ENCODE measurements around the gene SH3BP2.
"Not testable (repeated sequence)": the region's sequence is repeated elsewhere in the genome, so short reads cannot be mapped to it uniquely, and the experiment has no call there.

SH3BP2 gene

GRCh38 chr4:2762486-2763370 is 30.2 kb upstream of the SH3BP2 start:
- not testable (repeated sequence) for DNase-seq (ENCODE audit: low spot score)

- no peak for DNase-seq (ENCODE audit: low spot score)
These were observed 29.3 kb upstream of the SH3BP2 start for GRCh38 chr4:2763511-2763967.

DNA sequence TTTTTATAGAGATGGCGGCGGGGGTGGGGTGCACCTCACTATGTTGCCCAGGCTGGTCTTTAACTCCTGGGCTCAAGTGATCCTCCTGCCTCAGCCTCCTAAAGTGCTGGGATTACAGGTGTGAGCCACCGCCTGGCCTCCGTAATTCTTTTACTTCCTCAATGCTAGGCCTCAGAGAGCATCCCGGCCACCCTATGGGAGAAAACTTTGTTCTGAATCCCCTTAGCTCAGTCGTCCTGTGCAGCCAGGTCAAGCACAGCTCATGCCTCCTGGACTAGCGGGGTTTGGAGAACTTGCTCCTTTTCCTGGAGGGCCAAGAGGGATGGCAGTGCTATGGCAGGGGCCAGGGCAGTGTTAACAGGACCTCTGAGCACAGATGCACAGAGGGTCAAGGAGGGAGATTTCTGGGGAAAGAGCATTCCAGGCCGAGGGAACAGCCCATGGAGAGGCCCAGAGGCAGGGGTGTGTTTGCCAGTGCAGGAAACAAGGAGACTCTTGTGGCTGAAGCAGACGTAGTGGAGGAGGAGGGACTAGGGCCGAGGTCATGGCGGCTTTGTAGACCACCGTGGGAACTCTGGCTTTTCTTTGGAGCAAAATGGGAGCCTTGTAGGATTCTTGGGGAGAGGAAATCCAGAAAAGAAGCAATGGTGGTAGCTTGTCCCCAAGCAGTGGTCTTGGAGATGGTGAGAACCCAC is 26.9 kb upstream of the SH3BP2 start:
- DNase-seq (ENCODE audit: low spot score), result no peak

DNA sequence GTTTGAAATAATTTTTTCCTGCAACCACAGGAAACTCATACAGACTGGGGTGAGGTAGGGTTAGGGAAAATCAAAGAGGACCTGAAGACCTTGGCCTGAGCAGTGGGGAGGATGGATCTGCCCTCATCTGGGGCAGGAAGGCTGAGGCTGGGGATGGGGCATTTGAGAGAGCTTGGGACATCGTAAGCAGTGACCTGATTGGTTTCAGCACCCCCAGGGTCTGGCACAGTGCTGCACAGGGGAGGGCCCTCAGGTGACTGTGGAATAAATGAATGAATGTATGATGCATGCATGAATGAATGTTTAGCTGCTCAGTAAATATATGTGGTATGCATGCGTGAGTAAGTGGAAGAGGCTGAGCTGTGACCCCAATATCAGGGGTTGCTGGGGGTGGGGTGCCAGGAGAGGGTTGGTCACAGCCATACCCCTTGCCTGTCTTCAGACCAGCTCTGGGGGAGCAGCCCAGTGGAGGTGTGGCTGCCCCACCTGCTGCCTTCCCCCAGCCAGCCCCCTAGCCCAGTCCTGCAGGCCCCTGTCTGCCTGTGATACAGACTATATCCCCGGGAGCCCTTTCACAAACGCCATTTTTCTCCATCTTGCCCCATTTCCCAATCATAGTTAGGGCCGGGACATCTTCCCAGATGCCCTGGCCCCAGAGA is 25.7 kb upstream of the SH3BP2 start:
- no peak for DNase-seq (ENCODE audit: low spot score)

DNA sequence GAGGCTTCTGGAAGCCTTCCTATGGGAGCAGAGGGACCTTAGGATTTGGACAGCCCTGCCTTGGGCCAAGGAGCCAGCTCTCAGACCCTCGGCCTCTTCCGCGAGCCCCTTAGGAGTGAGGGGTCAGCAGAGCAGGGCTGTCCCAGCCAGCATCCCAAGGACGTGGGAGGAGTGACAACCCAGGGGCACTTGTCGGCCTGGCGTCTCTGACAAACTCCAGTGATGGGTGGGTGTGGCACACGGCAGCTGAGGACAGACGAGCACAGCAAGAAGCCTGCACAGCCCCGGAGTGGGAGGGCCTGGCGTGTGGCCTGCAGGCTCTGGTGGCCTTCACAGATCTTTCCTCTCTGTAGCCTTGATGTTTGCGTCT is 25.2 kb upstream of the SH3BP2 start:
- DNase-seq (ENCODE audit: low spot score), result no peak

- no peak for DNase-seq (ENCODE audit: low spot score)
These were observed 24.8 kb upstream of the SH3BP2 start for GRCh38 chr4:2768124-2768523.

DNA sequence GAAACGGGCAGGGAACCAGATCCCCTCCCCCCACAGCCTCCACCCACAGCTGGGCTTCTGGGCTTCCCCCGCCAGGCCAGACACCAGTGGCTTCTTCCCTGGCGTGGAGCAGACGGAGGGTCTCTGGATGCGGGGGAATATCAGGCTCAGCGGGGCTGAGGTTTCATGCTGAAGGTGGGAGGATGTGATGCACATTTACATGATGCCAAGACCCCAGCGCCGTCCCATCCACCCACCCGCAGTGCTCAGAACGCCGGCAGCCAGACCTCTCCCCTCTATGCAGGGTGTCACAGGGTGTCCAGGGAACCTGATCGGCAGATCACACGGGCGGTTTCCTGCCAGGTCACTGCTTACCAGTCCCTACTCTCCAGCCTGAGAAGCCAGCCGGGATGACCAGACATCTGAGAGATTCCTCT is 24.0 kb upstream of the SH3BP2 start:
- no peak for DNase-seq (ENCODE audit: low spot score)

- no peak for DNase-seq (ENCODE audit: low spot score)
These were observed 21.6 kb upstream of the SH3BP2 start for GRCh38 chr4:2771264-2771663.

GRCh38 chr4:2780643-2781042 is 12.2 kb upstream of the SH3BP2 start:
- DNase-seq (ENCODE audit: low spot score), result not testable (repeated sequence)

GRCh38 chr4:2781911-2782310 is 11.0 kb upstream of the SH3BP2 start:
- DNase-seq (ENCODE audit: low spot score), result no peak

DNA sequence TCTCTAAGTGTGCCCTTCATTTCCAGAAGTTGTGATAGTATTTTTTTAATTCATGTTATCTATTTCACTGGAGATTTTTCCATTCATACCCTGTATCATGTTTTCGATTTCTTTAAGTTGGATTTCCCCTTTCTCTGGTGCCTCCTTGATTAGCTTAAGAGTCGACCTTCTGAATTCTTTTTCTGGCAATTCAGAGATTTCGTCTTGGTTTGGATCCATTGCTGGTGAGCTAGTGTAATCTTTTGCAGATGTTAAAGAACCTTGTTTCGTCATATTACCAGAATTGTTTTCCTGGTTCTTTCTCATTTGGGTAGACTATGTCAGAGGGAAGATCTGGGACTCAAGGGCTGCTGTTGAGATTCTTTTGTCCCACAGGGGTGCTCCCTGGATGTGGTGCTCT is 9.1 kb upstream of the SH3BP2 start:
- DNase-seq (ENCODE audit: low spot score), result no peak

DNA sequence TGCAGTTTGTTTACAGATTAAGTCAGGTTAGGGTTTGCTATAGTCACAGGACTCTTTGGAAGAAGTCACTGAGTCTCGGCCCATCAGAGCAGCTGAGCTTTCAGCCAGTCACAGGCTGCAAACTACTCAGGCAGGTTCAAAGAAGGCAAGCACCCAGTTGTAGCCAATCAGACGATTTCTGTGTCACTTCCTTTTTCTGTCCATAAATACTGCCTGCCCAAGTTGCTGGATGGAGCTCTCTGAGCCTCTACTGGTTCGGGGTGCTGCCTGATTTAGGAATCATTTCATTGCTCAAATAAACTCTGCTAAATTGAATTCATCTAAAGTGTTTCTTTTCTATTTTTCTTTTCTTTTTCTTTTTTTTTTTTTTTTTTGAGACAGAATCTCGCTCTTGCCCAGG is 7.3 kb upstream of the SH3BP2 start:
- DNase-seq (ENCODE audit: low spot score), result no peak

GRCh38 chr4:2786152-2786671 is 6.7 kb upstream of the SH3BP2 start:
- DNase-seq (ENCODE audit: low spot score), result no peak

- DNase-seq (ENCODE audit: low spot score), result no peak
These were observed 6.1 kb upstream of the SH3BP2 start for GRCh38 chr4:2786794-2787229.

DNA sequence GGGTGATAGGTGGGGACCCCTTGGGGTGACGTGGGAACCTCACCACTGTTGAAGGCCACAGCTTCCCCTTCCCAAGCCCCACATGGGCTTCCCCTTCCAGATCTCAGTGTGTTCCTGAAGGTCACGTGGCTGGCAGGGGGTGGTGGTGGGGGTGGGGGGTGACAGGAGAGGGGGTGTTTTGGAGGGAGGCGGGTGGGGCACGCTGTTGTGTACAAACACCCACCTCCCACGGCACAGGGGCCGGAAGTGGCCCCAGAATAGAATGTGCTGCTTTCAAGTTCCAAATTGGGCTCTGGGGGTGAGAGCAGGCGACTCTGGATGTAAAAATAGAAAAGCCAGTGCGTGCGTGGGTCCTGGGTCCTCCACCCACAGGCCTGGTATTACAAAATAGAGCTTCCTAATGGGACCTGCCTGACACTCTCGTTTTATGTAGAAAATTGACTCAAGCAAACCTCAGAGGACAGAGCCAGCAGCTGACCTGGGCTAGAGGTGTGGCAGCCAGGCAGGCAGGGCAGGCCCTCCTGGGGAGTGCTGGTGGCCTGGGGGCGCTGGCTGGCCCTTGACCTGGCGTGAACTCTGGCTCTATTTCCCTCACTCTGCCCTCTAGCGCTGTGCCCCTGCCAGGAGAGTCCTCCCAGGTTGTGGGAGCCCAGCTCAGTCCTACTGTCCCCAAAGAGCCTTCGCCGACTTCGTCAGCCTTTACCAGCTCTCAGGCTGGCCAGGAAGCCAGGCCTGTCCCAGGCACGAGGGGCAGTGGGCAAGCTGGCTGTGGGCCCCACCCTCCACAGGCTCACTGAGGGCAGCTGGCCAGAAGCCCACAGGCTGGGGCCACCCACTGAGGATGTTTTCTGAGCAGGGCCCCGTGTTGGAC is 5.4 kb upstream of the SH3BP2 start:
- no peak for DNase-seq (ENCODE audit: low spot score)

GRCh38 chr4:2788101-2788500 is 4.8 kb upstream of the SH3BP2 start:
- DNase-seq (ENCODE audit: low spot score), result no peak

DNA sequence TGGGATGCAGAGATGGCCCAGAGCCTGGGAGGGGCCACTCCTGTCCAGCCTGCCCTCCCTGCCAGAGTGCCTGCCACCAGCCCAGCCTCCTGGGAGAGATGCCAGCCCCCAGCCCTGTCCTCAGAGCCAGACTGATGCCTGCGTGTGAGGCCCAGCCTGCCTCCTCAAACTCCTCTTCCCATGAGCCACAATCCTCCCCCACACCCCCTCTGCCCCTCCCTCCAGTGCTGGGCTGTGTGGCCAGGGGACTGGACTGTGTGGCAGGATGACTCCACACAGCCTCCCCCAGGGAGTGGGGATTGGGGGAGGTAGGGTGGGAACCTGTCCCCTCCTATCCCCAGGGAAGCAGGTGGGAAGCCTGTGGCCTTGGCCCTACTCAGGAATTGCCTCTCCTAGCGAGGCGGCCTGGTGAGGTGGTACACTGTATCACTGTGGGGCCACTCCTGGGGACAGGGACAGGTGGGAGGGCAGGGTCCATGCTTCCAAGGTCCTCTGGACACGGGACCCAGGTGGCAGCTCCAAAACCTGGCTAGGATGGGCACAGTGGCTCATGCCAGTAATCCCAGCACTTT is 4.3 kb upstream of the SH3BP2 start:
- DNase-seq (ENCODE audit: low spot score), result no peak

GRCh38 chr4:2789351-2789750 is 3.5 kb upstream of the SH3BP2 start:
- no peak for DNase-seq (ENCODE audit: low spot score)

- DNase-seq (ENCODE audit: low spot score), result no peak
These were observed 2.9 kb upstream of the SH3BP2 start for GRCh38 chr4:2789793-2790582.
